ENCODE measurements around the gene OR1F1.

OR1F1 gene

DNA sequence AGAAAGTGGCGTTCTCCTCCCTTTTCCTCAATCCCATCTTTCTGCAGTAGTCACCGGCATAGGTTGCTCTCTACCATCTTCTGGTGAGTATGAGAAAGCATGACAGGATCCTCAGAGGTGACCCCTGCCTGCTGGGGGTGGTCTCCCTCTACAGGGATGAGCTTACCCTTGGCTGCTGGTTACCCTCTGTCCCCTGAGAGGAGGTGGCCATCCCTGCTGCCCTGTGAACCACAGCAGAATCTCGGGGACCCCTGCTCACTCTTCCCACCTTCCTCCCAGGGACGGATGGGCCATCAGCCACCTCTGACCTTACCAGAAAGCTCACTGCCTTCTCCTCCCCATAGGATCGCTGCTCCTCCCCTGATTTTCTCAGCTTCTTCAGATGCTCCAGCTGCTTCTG is 60.6 kb downstream of the OR1F1 start:
- H3K27ac ChIP-seq = no peak overlapping the region
- TF ChIP-seq ZFX (IDR thresholded peaks at IDR 0.05; ENCODE audit: borderline replicate concordance) = no peak
- TF ChIP-seq, protein P1, sequence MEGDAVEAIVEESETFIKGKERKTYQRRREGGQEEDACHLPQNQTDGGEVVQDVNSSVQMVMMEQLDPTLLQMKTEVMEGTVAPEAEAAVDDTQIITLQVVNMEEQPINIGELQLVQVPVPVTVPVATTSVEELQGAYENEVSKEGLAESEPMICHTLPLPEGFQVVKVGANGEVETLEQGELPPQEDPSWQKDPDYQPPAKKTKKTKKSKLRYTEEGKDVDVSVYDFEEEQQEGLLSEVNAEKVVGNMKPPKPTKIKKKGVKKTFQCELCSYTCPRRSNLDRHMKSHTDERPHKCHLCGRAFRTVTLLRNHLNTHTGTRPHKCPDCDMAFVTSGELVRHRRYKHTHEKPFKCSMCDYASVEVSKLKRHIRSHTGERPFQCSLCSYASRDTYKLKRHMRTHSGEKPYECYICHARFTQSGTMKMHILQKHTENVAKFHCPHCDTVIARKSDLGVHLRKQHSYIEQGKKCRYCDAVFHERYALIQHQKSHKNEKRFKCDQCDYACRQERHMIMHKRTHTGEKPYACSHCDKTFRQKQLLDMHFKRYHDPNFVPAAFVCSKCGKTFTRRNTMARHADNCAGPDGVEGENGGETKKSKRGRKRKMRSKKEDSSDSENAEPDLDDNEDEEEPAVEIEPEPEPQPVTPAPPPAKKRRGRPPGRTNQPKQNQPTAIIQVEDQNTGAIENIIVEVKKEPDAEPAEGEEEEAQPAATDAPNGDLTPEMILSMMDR (IDR thresholded peaks at IDR 0.05) = no peak

DNA sequence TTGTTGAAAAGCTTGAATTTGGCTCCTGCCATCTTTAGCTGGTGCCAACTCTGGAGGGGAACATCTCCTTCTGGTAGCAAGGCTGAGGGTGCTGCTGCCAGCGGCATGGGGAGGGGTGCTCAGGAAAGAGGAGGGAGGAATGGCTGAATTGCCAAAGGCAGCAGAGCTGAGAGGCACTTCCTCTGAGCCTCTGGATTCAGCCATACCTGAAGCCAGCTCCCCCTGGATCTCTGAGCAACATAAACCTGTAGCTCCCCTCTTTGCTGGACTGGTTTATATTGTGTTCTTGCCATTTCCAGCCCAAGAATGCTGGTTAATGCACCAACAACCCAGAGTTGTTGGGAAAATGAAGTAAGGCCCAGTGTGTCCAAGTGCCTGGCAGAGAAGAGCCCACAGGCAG is 61.0 kb downstream of the OR1F1 start:
- H3K27ac ChIP-seq = no peak overlapping the region
- TF ChIP-seq, protein P1 (IDR thresholded peaks at IDR 0.05) = no peak
- TF ChIP-seq ZFX (IDR thresholded peaks at IDR 0.05; ENCODE audit: borderline replicate concordance) = no peak

DNA sequence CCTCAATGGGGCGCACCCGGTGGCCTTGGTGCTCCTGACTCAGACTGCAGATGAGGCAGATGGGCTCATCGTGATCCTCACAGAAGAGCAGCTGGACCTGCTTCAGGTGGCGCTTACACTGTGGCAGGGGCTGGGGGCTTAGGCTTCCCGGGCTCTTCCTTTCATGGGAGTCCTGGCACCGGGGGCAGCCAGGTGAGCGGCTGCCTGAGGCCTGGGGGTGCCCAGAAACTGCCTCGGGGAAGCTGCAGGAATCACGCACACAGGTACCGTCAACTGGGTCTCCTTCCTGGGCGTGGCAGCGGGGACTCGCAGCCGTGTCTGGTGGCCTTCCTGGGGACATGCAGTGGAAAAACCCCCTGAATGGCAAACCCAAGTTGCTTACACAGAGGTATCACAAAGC is 61.4 kb downstream of the OR1F1 start:
- TF ChIP-seq ZFX (IDR thresholded peaks at IDR 0.05; ENCODE audit: borderline replicate concordance) = no peak
- TF ChIP-seq, protein P1 (IDR thresholded peaks at IDR 0.05) = no peak
- H3K27ac ChIP-seq = no peak overlapping the region

DNA sequence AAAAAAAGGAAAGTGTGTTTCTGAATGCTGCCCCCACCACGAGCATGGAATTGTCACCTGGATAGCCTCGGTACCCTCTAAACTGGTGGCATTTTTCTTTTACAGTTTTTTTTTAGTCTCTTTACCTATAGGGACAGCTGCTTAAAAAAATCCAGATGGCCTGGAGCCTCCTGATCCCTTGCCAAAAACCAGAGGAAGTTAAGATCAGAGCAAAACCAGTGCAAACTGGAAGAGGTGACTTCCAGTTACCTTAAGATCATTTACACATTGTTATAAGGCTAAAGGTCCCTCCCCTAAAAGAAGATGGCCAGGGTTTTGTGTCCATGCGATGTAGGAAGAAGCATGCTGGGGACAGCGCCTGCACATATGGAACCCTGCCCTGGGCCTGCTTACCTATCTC is 65.0 kb downstream of the OR1F1 start:
- TF ChIP-seq, protein P1 (IDR thresholded peaks at IDR 0.05) = no peak
- no peak for TF ChIP-seq ZFX (IDR thresholded peaks at IDR 0.05; ENCODE audit: borderline replicate concordance)

DNA sequence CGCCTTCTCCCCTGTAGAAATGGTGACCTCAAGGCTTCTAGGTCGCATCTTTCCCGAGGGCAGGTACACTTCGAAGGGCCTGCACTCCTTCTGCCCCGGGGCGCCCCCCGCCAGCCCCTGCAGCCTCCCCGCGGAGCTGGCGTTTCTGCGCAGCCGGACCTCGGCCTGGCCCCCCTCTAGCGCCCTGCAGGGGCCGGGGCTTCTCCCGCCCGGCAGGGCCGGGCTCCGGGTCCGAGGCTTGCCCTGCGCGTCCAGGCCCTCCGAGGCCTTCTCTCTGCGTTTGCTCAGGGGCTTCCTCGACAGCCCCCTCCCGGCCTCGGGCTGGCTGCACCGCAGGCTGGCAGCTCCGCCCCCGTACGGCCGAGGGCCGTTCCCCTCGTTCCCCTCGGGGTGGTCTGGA is 66.3 kb downstream of the OR1F1 start:
- no peak overlapping the region for H3K27ac ChIP-seq
- no peak for TF ChIP-seq ZFX (IDR thresholded peaks at IDR 0.05; ENCODE audit: borderline replicate concordance)
- TF ChIP-seq, protein P1 (IDR thresholded peaks at IDR 0.05) = no peak

More for the DNA sequence above, 65.0 kb downstream of the OR1F1 start:
- H3K27ac ChIP-seq = no peak overlapping the region
